Stimulated activated CD4-positive, alpha-beta T cell treated with anti-CD3 and anti-CD28 coated beads, Interleukin-4, amount 100 ng/mL, for 24 hours (primary cell): ENCODE measurements around the gene DNPH1.

Experiments used
- DNase-seq: peaks from one replicate; pipeline ENCODE4 v3.0.0-alpha.2; 2020

Gene DNPH1, protein sequence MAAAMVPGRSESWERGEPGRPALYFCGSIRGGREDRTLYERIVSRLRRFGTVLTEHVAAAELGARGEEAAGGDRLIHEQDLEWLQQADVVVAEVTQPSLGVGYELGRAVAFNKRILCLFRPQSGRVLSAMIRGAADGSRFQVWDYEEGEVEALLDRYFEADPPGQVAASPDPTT

DNA sequence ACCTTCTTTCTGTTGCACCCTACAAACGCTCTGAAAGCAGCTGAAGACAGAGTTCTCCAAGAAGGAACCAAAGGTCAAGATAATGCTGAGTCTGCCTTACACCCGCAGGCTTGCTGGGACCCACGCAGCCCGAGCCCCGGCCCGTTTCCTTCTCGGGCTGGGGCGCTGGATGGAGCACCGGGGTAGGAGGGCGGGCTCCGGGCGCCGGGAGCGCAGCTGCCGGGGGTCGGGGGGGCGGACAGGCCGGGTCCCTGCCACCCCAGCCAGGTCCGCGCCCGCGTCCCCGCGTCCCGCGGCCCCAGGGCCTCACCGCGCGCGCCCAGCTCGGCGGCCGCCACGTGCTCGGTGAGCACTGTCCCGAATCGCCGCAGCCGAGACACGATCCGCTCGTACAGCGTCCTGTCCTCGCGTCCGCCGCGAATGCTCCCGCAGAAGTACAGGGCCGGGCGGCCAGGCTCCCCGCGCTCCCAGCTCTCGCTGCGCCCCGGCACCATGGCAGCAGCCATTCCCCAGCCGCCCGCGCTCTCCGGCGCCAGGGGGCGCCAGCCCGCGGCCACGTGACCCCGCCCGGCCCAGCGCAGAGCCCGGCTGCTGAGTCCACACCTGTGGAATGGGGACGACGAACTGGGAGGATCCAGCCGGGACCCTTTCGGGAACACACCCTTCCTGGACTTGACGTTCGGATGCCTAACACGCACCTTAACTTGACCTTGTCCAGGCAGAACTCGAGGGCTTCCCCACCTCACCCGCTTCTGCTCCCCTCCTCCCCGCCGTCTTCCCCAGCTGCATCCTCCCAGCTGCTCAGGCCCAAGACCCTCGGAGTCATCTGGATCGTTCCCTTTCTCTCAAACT lies at the start of gene DNPH1:
DNPH1 (minus strand) TSS at position 531 of the 852 bp plus-strand sequence; CDS start at position 506, 25 bp downstream.
- DNase-seq, result peak; percentile 79

GRCh38 chr6:43278524-43279078 lies 49.3 kb upstream of the DNPH1 start:
- no peak for DNase-seq

DNA sequence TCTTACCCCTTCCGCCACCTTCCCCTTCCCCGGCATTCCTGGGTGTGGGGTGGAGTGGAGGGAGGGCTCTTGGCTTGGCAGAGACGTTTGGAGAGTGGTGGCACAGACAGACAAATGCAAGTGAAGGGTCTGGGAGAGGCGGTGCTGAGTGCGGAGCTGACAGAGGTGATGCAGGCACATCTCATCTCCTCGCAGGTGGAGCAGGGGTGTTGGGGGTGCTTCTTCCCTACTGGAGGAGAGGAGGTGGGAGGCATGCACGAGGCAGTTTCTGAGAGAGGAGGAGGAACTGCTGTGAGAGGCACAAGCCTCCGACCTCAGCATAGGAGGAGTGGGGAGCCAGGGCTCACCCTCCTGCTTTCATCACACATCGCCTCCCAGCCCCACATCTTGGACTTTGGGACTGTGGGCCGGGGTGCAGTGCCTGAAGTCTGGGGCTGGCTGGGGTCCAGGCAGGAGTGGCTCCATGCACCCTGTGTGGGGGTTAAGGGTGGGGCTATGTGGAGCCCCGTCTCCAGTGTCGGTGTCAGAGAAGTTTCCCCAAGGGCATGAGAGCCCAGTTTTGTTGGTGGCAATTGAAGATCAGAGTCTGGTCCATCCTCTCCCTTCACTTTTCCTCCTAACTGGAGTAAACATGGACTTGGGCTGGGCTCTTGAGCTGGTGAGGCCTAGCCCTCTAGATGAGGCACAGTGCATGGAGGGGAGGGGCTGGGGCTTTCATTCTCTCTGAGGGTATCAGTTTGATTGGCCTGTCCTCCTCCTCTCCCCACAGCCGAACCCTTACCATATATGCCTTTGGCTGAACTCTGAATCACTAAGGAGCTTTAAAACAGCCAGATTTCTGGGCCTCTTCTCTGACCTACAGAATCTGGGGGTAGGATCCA lies 48.6 kb upstream of the DNPH1 start:
- no peak for DNase-seq

DNA sequence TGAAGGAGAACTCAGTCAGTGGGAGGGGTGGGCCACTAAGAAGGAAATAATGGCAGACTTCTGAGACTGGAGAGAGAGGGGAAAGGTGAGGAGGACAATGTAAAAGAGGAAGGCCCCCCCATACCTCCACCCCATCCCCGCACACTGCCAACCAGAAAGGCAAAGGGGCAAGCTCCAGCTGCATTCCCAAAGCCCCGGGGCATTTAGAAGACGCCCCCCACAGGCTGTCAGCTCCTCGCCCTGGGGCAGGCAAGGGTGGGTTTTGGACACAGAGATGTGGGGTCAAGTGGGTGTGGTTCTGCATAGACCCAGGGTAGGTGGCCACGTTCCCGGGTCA lies 48.0 kb upstream of the DNPH1 start:
- no peak for DNase-seq

GRCh38 chr6:43276577-43277305 lies 47.5 kb upstream of the DNPH1 start:
- no peak for DNase-seq

- DNase-seq, result peak; percentile 34
Observed at GRCh38 chr6:43275801-43276576, 46.7 kb upstream of the DNPH1 start.

GRCh38 chr6:43274916-43275597 lies 45.8 kb upstream of the DNPH1 start:
- DNase-seq, result peak; percentile 33

DNA sequence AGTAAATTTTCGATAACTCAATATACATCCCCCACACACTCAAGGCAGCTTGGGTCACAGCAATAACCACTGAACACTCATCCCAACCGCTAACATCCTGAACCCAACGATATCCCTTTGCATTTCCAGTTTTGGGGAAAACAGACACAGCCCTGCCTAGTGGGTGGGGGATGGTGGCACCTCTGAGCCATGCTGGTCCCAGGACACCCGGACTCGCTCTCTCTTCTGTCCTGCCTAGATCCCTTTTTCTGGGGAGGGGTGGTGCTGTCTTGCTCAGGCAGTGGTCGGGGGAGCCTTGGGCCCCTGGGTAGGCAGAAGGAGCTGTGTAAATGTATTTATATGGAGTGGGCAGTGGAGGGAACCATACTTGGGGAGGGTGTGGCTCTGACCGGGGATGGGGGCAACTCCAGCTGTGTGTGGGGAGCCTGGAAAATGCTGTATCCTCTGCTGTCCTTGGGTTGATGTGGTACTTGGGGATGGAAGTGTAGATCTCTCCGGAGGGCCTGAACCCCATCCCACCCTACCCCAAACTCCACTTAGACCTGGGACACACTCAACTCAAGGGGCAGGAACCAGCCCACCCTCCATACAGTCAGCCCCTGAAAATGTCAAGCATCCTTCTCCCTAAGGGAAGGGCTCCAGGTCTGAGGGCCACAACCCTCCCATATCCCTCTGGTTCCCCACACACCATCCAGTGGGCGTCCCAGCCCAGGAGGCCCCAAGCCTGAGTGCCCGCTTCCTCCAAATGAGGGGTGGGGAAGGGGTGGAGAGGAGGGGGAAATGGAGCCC lies 45.0 kb upstream of the DNPH1 start:
- DNase-seq, result no peak

DNA sequence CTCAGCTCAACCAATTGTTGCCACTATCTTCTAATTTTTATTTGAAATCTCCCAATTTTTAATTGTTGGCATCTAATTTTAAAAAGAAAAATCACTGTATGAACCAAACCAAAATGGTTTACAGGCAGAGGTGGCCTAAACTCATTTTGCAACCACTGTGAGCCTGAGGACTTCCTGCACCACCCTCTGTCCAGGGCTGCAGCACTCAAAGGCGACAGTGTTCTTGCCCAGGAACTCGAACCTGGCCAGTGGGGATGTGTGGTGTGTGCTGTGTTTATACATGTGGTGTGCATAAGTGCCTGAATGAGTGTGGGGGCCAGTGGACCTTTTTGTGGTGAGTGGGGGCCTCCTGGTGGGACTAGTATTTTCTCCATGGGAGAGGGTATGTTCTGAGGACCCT lies 44.4 kb upstream of the DNPH1 start:
- DNase-seq, result no peak

DNA sequence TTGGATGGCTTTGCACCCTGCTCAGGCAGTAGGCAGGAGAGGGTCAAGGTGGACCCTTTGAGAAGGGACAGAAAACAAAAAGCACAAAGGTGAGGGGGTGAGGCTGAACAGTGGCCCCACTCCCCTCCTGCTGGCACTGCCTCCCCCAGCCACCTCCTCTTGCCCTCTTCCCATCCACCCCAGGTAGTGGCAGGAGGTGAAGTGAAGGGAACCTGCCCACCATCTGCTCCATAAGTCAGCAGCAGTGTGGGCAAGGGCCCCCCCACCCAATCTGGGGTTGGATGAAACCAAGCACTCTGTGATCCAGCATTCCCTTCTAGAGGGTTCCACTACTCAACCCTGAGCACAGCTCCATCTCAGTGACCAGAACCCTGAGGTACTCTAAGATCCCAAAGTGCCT lies 42.7 kb upstream of the DNPH1 start:
- no peak for DNase-seq

- no peak for DNase-seq
Observed at GRCh38 chr6:43271103-43271815, 42.0 kb upstream of the DNPH1 start.

DNA sequence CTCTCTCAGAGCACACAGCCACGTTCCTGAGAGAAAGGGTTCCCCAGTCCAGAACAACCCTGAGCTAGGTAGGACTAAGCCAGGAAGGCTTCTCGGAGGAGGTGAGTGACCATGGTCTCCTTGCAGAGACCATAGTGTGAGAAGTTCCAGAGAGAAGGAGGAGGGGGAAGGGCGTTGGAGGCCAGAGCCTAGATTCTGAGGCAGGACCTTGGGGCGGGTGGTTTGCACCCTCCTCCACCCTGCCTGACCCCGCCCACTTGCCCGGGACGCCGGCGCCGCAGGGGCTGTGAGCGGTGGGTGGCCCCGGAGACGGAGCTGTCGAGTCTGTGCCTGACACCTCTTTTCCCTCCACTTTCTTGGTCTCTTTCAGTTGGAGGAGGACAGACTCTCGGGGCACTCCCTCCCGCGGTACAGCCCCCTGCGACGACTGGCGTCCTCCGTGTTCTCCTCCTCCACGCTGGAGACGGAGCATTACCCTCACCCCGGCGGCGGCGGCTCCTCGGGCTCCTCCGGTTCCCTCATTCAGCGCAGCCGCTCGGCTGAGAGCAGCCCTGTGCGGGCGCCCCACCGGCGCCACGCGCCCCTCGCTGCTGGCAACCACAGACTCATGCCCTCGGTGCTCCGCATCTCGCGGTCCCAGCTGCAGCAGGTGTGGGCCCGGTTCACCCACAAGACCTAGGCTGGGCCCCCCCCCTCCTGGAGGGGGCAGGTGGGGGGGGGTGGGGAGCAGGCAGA lies 40.2 kb upstream of the DNPH1 start:
- peak; percentile 30 for DNase-seq

DNA sequence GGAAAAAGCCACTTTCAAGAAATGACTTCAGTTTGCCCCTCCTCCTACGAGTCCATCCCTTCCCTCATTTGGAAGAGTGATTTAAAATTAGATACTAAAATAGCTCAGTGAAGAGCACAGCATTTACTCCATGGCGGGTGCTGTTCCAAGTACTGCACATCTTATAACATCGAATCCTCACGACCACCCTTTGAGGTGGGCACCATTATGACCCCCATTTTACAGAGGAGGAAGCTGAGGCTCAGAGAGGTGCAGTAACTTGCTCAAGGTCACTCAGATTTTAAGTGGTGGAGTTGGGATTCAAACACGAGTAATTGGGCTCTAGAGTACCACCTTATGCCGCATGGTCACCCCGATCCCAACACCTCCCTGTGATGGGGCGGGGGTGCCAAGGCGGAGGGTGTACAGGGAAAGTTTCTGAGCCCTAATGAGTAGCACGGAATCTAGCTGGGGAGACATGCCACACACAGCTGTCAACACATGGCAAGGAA lies 39.5 kb upstream of the DNPH1 start:
- DNase-seq, result no peak

DNA sequence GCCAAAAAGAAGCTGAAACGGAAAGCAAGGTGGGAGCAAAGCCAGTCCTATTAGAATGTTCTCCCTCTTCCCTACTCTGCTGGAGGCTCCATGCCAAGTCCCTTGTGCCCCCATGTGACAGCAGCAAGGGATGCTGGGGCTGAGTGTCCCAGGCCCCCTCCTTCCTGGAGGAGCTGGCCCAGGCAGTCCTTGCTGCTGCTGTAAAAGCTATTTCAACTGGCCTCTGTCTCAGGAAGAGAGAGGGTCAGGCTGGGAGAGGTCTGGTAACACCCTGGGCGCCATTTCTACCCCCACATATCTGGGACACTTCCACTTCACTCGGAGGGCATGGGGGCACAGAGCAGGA lies 39.0 kb upstream of the DNPH1 start:
- DNase-seq, result no peak

DNA sequence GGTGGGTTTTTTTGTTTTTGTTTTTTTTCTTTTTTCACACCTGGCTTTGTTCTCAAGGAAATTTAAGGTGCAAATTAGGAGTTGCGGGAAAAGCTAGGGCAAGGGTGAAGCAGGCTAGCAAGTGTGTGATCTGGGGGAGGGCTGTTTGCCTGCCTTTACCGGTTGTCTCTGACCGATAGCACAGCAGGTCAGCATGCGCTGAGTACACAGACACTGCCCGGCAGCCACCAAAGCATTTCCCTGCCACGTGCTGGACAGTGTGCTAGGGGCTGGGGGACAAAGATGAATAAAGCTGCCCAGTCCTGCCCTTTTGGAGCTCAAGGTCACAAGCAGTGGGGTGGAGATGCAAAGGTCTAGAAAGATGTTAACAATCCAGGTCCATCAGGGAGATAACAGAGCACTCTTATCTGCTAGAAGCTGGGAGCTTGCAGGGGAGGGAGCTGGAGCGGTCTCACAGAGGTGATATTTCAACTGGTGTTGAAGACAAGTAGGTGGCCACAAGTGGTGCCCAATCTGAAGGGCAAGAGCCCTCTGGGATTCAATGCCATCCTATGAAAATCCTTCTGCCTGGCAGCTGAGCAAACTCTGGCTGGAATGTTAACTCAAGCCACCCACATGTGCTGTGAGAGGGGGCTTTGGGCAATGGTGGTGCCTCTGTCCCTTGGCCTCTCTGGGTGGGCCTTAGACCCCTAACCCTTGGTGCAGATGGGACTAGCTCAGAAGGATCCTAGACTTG lies 38.5 kb upstream of the DNPH1 start:
- DNase-seq, result no peak

GRCh38 chr6:43265564-43265963 lies 36.3 kb upstream of the DNPH1 start:
- no peak for DNase-seq

DNA sequence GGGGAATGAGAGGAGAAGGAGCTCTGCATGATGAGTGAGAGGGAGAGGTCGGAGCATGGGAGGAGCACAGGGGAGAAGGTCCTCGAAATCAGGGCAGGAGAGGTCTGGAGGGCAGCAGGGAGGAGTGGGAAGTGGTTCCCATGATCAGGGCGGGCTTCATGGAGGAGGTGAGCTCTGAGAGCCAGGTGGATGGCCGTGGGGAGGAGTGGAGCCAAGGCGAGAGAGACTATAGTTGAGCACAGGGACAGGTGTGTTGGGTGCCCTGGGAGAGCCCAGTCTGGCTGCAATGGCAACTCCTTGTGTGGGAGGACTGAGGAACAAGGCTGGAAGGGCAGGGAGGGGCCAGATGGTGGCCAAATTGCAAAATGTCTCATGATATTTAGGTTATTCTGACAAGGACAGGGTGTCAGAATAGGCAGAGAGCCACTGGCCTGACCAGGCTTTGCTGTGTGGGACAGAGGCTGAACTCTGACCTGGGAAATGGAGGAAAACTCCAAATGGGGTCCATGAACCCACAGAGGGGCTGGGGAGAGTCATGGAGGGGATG lies 35.4 kb upstream of the DNPH1 start:
- DNase-seq, result no peak
